GM12878 (cell line): ENCODE results near the gene PDZRN3. TPM values are rescaled to one million over a fixed set of nuclear protein-coding genes. Genes with fewer than 3 reads are reported as not detected.

Experiments used
- ATAC-seq: fragments of 200-7000 bp; cut with Tn5 transposase; 3 replicates; pipeline ENCODE4 v1.9.1; 2020; ENCODE audit warnings: mild to moderate bottlenecking, moderate library complexity
- BruUV-seq: library from RNA; stranded (reverse); fragments of 400-500 nt; replicated peaks from 2 replicates; lab custom pipeline; 2021; lab: Mats Ljungman, UMichigan
- CTCF ChIA-PET: fragments of 300-600 bp; sonication (Branson Sonifier 250); formaldehyde crosslinking; extraction: SDS; loops from one replicate; lab custom pipeline; 2021; ENCODE audit warnings: inconsistent platforms; lab: Yijun Ruan, JAX
- POLR2A ChIA-PET: fragments of 350-600 bp; formaldehyde crosslinking; extraction: SDS; loops from one replicate; lab custom pipeline; 2021; ENCODE audit warnings: inconsistent platforms; lab: Charles Lee
- RAD21 ChIA-PET: fragments of 300-600 bp; sonication (Branson Sonifier 250); formaldehyde crosslinking; loops from one replicate; lab custom pipeline; 2023; ENCODE audit warnings: antibody characterized with exemption; ENCODE audit not compliant: unreplicated experiment; lab: Charles Lee
- SMC1A ChIA-PET: fragments of 300-600 bp; sonication (Branson Sonifier 250); formaldehyde crosslinking; loops from one replicate; lab custom pipeline; 2023; ENCODE audit not compliant: unreplicated experiment, uncharacterized antibody; lab: Charles Lee
- DNase-seq: peaks from one replicate; pipeline ENCODE4 v3.0.0-alpha.2; 2011; ENCODE audit warnings: low read depth, low spot score
- FAIRE-seq: peaks from 3 replicates; lab custom pipeline; 2011; peaks lifted over from hg19 to GRCh38; lab: Jason Lieb, UNC
- H2AFZ ChIP-seq: 2 replicates; pipeline ENCODE4 v1.6.0; 2011; ENCODE audit warnings: low read depth, low read length, control low read depth; ENCODE audit not compliant: control insufficient read depth
- H3K27ac ChIP-seq: 2 replicates; pipeline ENCODE4 v1.5.1; 2011; ENCODE audit warnings: control low read depth; ENCODE audit not compliant: control insufficient read depth, insufficient read depth
- H3K27me3 ChIP-seq, 2 experiments: replicated peaks in 1 of 2; 2 replicates each; pipeline versions ENCODE4 v1.6.0 to v1.6.1; 2011; ENCODE audit warnings: low read length in 1 of 2; ENCODE audit not compliant: control insufficient read depth in 2 of 2, insufficient read depth in 2 of 2
- H3K36me3 ChIP-seq, 2 experiments: 2 replicates each; pipeline ENCODE4 v1.5.1; 2011; ENCODE audit warnings: low read length in 1 of 2; ENCODE audit not compliant: control insufficient read depth in 2 of 2, insufficient read depth in 2 of 2
- H3K4me1 ChIP-seq: 2 replicates; pipeline ENCODE4 v1.6.1; 2011; ENCODE audit warnings: mild to moderate bottlenecking, low read length, moderate library complexity, mixed read lengths; ENCODE audit not compliant: control insufficient read depth, insufficient read depth
- H3K4me2 ChIP-seq: 2 replicates; pipeline ENCODE4 v1.6.0; 2011; ENCODE audit warnings: control low read depth; ENCODE audit not compliant: control insufficient read depth, insufficient read depth
- H3K4me3 ChIP-seq: fragments of 200-600 bp; sonication (generic); 2 replicates; pipeline ENCODE4 v1.5.1; 2016
- H3K79me2 ChIP-seq: 2 replicates; pipeline ENCODE4 v1.6.0; 2011; ENCODE audit warnings: low read length; ENCODE audit not compliant: control insufficient read depth, insufficient read depth
- H3K9ac ChIP-seq: 2 replicates; pipeline ENCODE4 v1.8.0; 2011; ENCODE audit warnings: low read length, control low read depth, mixed read lengths; ENCODE audit not compliant: control insufficient read depth, insufficient read depth
- H3K9me3 ChIP-seq: replicated peaks from 3 replicates; pipeline ENCODE4 v1.5.1; 2011; ENCODE audit warnings: mild to moderate bottlenecking, low read length; ENCODE audit not compliant: control insufficient read depth, insufficient read depth
- H4K20me1 ChIP-seq: 2 replicates; pipeline ENCODE4 v1.6.0; 2011; ENCODE audit not compliant: control insufficient read depth, insufficient read depth
- BCL11A ChIP-seq: IDR thresholded peaks from 2 replicates; pipeline ENCODE4 v1.6.1; 2011; ENCODE audit warnings: low read depth, low read length
- CEBPB ChIP-seq, 2 experiments: fragments of 150-350 bp in 1 of 2; IDR thresholded peaks; 2 replicates each; pipeline ENCODE4 v1.6.1; 2012 to 2014; ENCODE audit warnings: low read depth in 2 of 2, low read length in 2 of 2, borderline replicate concordance in 1 of 2, inconsistent platforms in 1 of 2
- CHD2 ChIP-seq: IDR thresholded peaks from 2 replicates; pipeline ENCODE4 v1.6.1; 2011; ENCODE audit warnings: low read depth, low read length, improper control_type of control experiment, borderline replicate concordance
- ETV6 ChIP-seq, 2 experiments: fragments of 450-650 bp in 1 of 2; IDR thresholded peaks in 1 of 2; conservative IDR thresholded peaks in 1 of 2; 2 replicates each; pipeline ENCODE4 v1.6.1; 2014; ENCODE audit warnings: antibody characterized with exemption in 1 of 2, borderline replicate concordance in 1 of 2, low read depth in 1 of 2, mild to moderate bottlenecking in 1 of 2, moderate library complexity in 1 of 2
- FOXM1 ChIP-seq: IDR thresholded peaks from 2 replicates; pipeline ENCODE4 v1.6.1; 2012; ENCODE audit warnings: low read depth, mild to moderate bottlenecking, inconsistent platforms, low read length, moderate library complexity
- IKZF2 ChIP-seq, 2 experiments: fragments of 450-650 bp; IDR thresholded peaks; 2 replicates each; pipeline ENCODE4 v1.6.1; 2017; ENCODE audit warnings: mild to moderate bottlenecking in 2 of 2, moderate library complexity in 2 of 2
- MYC ChIP-seq: IDR thresholded peaks from 2 replicates; pipeline ENCODE4 v1.6.1; 2011; ENCODE audit warnings: mild to moderate bottlenecking, low read length, moderate library complexity, inconsistent platforms; ENCODE audit not compliant: insufficient read depth, insufficient replicate concordance, insufficient read length, severe bottlenecking
- PAX5 ChIP-seq: IDR thresholded peaks from 2 replicates; pipeline ENCODE4 v1.6.1; 2011; ENCODE audit warnings: low read depth, low read length, borderline replicate concordance
- PML ChIP-seq: IDR thresholded peaks from 2 replicates; pipeline ENCODE4 v1.6.1; 2012; ENCODE audit warnings: low read length, inconsistent platforms
- POU2F2 ChIP-seq: IDR thresholded peaks from 3 replicates; pipeline ENCODE4 v1.6.1; 2011; ENCODE audit warnings: low read depth, mild to moderate bottlenecking, low read length, borderline replicate concordance
- RB1 ChIP-seq: fragments of 450-650 bp; formaldehyde crosslinking; IDR thresholded peaks from 2 replicates; pipeline ENCODE4 v1.6.1; 2017; ENCODE audit warnings: mild to moderate bottlenecking, borderline replicate concordance
- RUNX3 ChIP-seq: IDR thresholded peaks from 2 replicates; pipeline ENCODE4 v1.6.1; 2012; ENCODE audit warnings: low read length, inconsistent platforms
- SMC3 ChIP-seq: IDR thresholded peaks from 2 replicates; pipeline ENCODE4 v1.6.1; 2011; ENCODE audit warnings: low read length, improper control_type of control experiment, borderline replicate concordance
- STAT3 ChIP-seq: IDR thresholded peaks from 2 replicates; pipeline ENCODE4 v1.6.1; 2011; ENCODE audit warnings: low read depth, low read length, improper control_type of control experiment
- TCF3 ChIP-seq: IDR thresholded peaks from 2 replicates; pipeline ENCODE4 v1.6.1; 2012; ENCODE audit warnings: low read depth, mild to moderate bottlenecking, low read length, borderline replicate concordance; ENCODE audit not compliant: insufficient read depth
- WRNIP1 ChIP-seq: IDR thresholded peaks from 2 replicates; pipeline ENCODE4 v1.6.1; 2011; ENCODE audit warnings: low read depth, low read length, improper control_type of control experiment, borderline replicate concordance
- YBX1 ChIP-seq: fragments of 450-650 bp; IDR thresholded peaks from 2 replicates; pipeline ENCODE4 v1.6.1; 2016; ENCODE audit warnings: antibody characterized with exemption
- ZSCAN29 ChIP-seq: fragments of 450-650 bp; IDR thresholded peaks from 2 replicates; pipeline ENCODE4 v1.6.1; 2017; ENCODE audit warnings: mild to moderate bottlenecking, moderate library complexity
- WGBS: methylation state at CpG from one replicate; pipeline ENCODE4 v1.1.6; 2016; ENCODE audit warnings: low lambda C conversion rate; ENCODE audit not compliant: insufficient replicate concordance, insufficient coverage; ENCODE audit errors: missing lambda C conversion rate; 5-methylcytosine and 5-hydroxymethylcytosine counted together
- in situ Hi-C: fragments of 300-500 bp; cut with MboI; formaldehyde crosslinking; loops from 9 replicates; pipeline ENCODE4 v1.14.3; 2018; ENCODE audit warnings: mixed read lengths
- intact Hi-C: fragments of 100-400 bp; cut with micrococcal nuclease; formaldehyde crosslinking; loops from one replicate; pipeline ENCODE4 v1.14.2; 2022; ENCODE audit not compliant: unreplicated experiment
- polyA plus RNA-seq, 11 experiments: library from polyadenylated mRNA; depleted of rRNA in 4 of 11; unstranded in 6 of 11; stranded (reverse) in 5 of 11; fragments of >200 nt; fragmentation: Nextera tagmentation in 4 of 11; fragmentation: Illumina TruSeq in 1 of 11; extraction: Ambion mirVana in 4 of 11; extraction: Trizol in 1 of 11; gene quantifications; 1 replicate in 1 of 11; 2 replicates in 10 of 11; pipeline versions ENCODE4 v1.2.1 to v1.2.3, GENCODE V29; 2011 to 2016; ENCODE audit warnings: inconsistent platforms in 2 of 11, missing spikeins in 2 of 11, low read depth in 1 of 11
- total RNA-seq, 4 experiments: library from RNA; depleted of rRNA in 3 of 4; stranded (reverse); fragments of >200 nt in 3 of 4; fragmentation: Illumina TruSeq in 1 of 4; extraction: Trizol in 1 of 4; gene quantifications; 2 replicates each; pipeline versions ENCODE4 v1.2.1 to v1.2.3, GENCODE V29; 2013 to 2021

The PDZRN3 gene
- total and polyA plus RNA-seq, 10 of the 15 experiments (the other 5 are each of a cell fraction or from before 2014, with no cell fraction given): 0.07 to 0.37 (median 0.12) TPM; not detected in 6

DNA sequence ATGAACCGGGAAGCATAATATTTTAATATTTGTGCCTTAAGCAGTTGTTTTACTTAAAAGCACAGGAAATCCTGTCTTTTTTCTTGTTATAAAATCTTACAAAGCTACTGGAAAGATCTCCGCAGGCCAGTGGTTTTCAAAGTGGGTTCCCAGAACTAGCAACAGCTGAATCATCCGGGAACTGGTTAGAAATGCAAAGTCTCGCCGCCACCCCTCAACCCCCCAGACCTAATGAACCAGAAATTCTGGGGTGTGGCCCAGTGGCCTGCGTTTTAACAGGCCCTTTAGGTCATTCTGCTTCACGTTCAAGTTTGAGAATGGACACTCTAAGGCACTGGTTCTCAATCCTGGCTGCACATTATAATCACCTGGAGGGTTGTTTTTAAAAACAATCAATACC is 74.7 kb downstream of the PDZRN3 start:
- no peaks in the 10 kb centered on the region for H3K9me3 ChIP-seq
- H3K4me2 ChIP-seq: no peak overlapping the region
- FAIRE-seq: no peak
- H3K36me3 ChIP-seq: no peaks in the 10 kb centered on the region
- 2% methylated on average over 7 of the region's 7 CpGs for WGBS
- no peak for DNase-seq
- no peaks in the 10 kb centered on the region for H3K79me2 ChIP-seq
- CTCF ChIA-PET: no interaction called here
- intact Hi-C loops: no loop called here
- no peak for ATAC-seq
- no peak overlapping the region for H3K27ac ChIP-seq
- no peaks in the 10 kb centered on the region for H3K27me3 ChIP-seq
- H3K4me1 ChIP-seq: no peaks in the 10 kb centered on the region
- in situ Hi-C loops: no loop called here
- H3K4me3 ChIP-seq: no peak overlapping the region
- H3K9ac ChIP-seq: no peak overlapping the region
- BruUV-seq: no TSS peak
- no peaks in the 10 kb centered on the region for H4K20me1 ChIP-seq
- TF ChIP-seq FOXM1: no peak
- no peak for TF ChIP-seq TCF3
- TF ChIP-seq STAT3: no peak
- no peak for TF ChIP-seq CHD2
- TF ChIP-seq RUNX3: no peak
- TF ChIP-seq, all 136 proteins: peak for 0
- RAD21 ChIA-PET: no interaction called here
- no peak overlapping the region for H2AFZ ChIP-seq
- SMC1A ChIA-PET: no interaction called here
- POLR2A ChIA-PET: no interaction called here

- no peak overlapping the region for H2AFZ ChIP-seq
- H3K36me3 ChIP-seq: no peaks in the 10 kb centered on the region
- no peak overlapping the region for H3K4me3 ChIP-seq
- no peaks in the 10 kb centered on the region for H3K79me2 ChIP-seq
- BruUV-seq: no TSS peak
- no peak overlapping the region for H3K4me2 ChIP-seq
- H3K9ac ChIP-seq: no peak overlapping the region
- intact Hi-C loops (no loop called here), in situ Hi-C loops (no loop called here)
- H3K27me3 ChIP-seq: no peaks in the 10 kb centered on the region
- H4K20me1 ChIP-seq: no peaks in the 10 kb centered on the region
- FAIRE-seq (no peak), ATAC-seq (no peak), DNase-seq (no peak)
- H3K4me1 ChIP-seq: no peaks in the 10 kb centered on the region
- no peaks in the 10 kb centered on the region for H3K9me3 ChIP-seq
- WGBS: 39% methylated on average over 9 of the region's 9 CpGs
- CTCF ChIA-PET: no interaction called here
- POLR2A ChIA-PET: no interaction called here
- SMC1A ChIA-PET: no interaction called here
- no peak overlapping the region for H3K27ac ChIP-seq
- RAD21 ChIA-PET: no interaction called here
- no peak for TF ChIP-seq MYC
- TF ChIP-seq CEBPB (IDR thresholded peaks at IDR 0.05; ENCODE audit: borderline replicate concordance in 1 of 2, low read depth in 2 of 2, low read length in 2 of 2): no peak
- no peak for TF ChIP-seq WRNIP1
- no peak for TF ChIP-seq SMC3
- TF ChIP-seq ZSCAN29: no peak
- TF ChIP-seq PML: no peak
- TF ChIP-seq IKZF2 (IDR thresholded peaks at IDR 0.05): no peak
- TF ChIP-seq ETV6 (conservative IDR thresholded peaks at IDR 0.05 in 1 of 2, IDR thresholded peaks at IDR 0.05 in 1 of 2; ENCODE audit: borderline replicate concordance in 1 of 2, low read depth in 1 of 2): no peak
- TF ChIP-seq POU2F2: no peak
- TF ChIP-seq BCL11A: no peak
- TF ChIP-seq RB1: no peak
- no peak for TF ChIP-seq PAX5
- no peak for TF ChIP-seq YBX1
These were observed 75.6 kb downstream of the PDZRN3 start for GRCh38 chr3:73549051-73549600.
